GM23248 (cell line): ENCODE results near the gene TEDC2.

Experiments used
- EZH2 ChIP-seq: fragments of 200-600 bp; sonication (generic); IDR thresholded peaks from 2 replicates; pipeline ENCODE4 v1.6.1; 2018; ENCODE audit warnings: antibody characterized with exemption, mild to moderate bottlenecking; ENCODE audit not compliant: insufficient read depth, poor library complexity, severe bottlenecking
- EZH2phosphoT487 ChIP-seq: fragments of 200-600 bp; sonication (generic); IDR thresholded peaks from 2 replicates; pipeline ENCODE4 v1.6.1; 2018; ENCODE audit warnings: antibody characterized with exemption, moderate library complexity, mild to moderate bottlenecking, low read depth; ENCODE audit not compliant: insufficient read depth

GRCh38 chr16:2507665-2508064, 47.8 kb downstream of the TEDC2 start:
- TF ChIP-seq EZH2phosphoT487 (no peak), EZH2 (no peak)
